ENCODE data around the gene BMPER.

The BMPER gene

DNA sequence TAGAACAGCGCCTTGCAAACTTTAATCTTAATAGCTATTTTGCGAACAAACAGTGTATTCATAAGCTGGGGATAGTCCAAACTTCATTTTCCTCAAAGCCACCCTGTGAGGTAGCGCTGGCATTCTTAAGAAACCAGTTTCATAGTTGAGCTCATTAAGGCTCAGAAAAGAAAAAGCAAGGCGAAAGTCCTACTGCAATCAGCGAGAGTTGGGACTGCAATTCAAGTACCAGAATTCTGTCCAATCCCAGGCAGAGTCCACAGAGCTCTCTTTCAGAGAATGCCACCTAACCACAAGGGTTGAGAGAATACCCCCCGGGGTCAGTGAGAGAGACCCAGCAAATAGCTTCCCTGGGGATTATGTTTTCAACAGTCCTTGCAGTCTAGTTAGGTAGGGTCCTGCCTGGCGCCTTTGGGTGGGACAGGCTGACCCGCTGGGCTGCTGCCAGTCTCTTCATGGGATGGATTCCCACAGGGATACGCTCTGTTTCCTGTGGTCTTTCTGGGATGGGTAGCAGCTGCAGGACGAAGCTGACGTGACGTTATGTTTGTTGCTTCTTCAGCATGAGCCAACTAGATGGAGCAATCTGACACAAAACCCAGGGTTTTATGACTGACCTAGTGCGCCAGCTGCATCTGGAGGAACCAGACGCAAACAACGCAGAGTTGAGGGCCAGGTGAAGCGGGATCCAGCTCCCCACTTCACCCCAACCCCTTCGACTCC is 16.0 kb downstream of the BMPER start:
- in situ Hi-C loops (cut with MboI; ENCODE audit: low sequenced_read_pairs), result no loop called here

- in situ Hi-C loops (cut with MboI; ENCODE audit: low sequenced_read_pairs), result no loop called here
These were observed 17.5 kb downstream of the BMPER start for GRCh38 chr7:33922820-33923219.

DNA sequence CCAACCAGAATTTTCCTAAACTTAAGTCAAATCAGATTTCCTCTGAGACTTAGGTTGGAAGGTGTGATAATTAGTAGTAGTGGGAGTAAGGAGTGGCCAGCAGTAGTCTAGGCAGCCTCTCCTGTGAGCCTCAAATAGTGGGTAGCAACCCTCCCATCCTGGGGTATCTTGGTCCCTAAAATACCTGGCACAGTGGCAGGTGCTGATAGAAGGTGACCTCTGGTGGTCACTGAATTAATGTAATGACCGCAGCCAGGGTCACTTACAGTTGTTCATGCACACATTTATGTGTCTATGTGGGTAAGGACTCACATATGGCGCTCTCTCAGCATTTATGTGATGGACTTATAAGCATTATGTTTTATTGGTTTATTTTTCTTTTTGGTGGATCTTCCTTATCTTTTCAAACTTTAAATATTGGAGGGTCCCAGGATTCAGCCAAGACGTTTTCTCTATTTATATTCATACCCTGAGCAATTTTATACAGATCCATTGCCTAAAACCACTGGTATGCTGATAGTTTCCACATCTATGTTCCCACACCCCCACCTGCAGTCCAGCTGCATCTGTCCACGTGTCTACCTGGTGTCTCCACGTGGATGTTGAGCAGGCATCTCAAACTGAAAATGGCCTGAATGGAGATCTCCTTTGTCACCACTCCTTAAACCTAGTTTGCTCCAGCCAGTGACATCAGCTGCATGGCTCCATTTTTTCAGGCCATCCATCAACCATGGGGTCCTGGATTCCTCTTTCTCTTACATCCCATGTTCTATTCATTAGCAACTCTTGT is 18.3 kb downstream of the BMPER start:
- in situ Hi-C loops (cut with MboI; ENCODE audit: low sequenced_read_pairs), result no loop called here

GRCh38 chr7:33926535-33926934 is 21.2 kb downstream of the BMPER start:
- in situ Hi-C loops (cut with MboI; ENCODE audit: low sequenced_read_pairs), result no loop called here

DNA sequence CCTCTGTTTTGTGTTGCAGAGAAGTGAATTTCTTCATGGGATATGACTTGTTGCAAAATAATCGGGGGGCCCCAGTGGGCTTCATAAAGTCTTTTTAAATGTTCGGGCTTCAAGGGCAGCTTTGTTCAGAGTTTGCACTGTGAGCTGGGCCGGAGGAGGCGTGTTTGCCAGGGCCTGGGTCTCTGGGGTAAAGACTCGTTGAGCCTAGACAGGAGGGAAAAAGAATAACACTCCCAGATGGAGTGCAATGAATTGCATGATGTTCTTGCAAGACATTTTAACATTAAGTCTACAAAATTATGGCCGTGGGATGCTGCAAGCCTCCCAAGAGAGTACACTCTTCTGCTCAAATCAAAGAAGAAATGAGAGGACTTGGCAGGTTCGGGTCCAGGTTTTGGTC is 23.6 kb downstream of the BMPER start:
- in situ Hi-C loops (cut with MboI; ENCODE audit: low sequenced_read_pairs), result no loop called here

DNA sequence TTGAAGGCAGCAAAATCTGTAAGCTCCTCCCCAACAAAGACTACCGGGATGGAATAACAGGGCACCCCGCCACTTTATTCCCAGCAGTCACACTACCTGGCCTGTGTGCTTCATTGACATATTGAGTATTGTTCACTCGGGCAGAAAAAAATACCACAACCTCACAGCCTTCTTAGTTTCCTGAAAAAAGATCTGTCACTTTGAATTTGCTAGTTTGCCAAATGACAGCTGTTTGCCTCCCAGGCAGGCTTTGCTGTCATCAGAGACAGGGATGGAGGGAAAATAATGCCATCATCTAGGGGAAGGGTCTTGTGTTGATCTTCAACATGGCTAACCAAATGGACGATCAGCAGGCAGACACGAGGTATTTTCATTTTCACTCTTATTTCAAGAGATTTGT is 26.9 kb downstream of the BMPER start:
- in situ Hi-C loops (cut with MboI; ENCODE audit: low sequenced_read_pairs), result no loop called here

DNA sequence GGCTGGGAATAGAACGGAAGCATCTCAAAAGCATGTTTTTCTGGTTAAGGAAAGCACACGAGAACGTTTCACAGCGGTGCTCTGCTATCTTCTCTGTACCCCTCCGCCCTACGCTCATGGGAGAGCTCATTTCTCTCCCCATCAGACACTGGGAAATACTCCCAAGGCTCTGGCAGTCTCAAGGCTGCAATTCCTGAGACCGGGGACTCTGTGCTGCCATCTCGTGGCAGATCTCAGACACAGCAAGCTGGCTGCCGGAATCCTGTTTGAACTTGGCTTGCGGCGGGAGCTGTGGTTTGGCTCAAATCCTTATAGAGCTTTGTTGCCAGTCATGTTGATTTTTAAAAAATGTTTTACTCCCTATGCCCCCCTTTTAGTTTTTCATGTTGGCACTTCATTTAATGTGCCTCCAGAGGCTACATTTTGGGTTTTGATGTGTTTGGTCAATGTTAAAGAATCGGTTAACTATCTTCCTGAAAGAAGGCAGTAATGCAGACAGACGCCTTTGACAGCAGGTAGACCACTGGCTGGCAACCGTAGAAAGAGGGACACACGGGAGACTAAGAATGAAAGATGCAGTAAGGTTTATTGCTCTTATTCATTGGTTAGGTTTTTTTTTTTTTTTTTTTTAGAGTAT is 27.6 kb downstream of the BMPER start:
- in situ Hi-C loops (cut with MboI; ENCODE audit: low sequenced_read_pairs), result no loop called here

DNA sequence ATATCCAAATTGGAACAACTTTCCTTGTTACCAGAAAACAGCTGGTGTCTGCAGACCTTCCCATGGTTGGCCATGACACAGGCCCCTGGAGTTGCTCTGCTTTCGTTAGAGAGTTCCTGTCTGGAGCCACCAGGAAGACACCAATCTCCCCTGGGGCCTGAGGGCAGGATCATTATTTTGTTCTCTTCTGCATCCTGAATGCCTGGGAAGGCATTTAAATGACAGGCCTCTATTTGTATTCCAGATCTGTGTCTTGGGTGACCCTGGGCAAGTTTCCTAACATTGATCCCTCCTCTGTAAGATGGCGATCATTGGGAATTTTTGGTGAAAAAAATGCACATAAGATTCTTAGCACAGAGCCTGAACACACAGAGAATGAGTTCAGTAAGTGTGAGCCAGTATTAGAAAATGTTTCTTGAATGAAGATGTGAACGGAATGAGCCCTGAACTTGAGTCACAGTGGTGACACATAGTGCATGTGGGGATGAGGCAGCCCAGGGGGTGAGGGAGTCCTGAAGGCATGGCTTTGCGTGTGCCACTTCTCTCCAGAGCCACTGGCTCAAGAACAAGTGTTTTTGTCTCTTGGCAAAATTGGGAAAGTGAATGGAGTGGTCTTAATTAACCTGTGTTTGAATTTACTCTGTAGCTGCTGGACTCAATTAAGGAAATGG is 28.4 kb downstream of the BMPER start:
- in situ Hi-C loops (cut with MboI; ENCODE audit: low sequenced_read_pairs), result no loop called here

DNA sequence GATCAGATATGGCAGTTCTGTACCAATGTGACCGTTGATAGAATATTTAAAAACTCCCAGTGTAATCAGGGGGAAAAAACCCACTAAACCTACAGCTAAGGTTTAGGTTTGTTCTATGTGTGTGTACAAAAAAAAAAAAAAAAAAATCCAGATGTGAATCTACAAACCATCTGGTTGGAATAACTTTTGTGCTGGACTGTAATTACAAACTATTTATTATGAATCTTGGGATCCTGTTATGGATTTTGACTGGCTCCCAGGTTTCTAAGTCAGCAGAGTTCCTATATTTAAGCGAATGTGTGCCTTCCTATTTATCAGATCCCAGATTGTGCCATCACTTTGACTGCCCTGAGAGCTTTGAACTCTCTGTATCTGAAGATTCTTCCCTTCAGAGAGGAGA is 29.1 kb downstream of the BMPER start:
- in situ Hi-C loops (cut with MboI; ENCODE audit: low sequenced_read_pairs), result no loop called here

DNA sequence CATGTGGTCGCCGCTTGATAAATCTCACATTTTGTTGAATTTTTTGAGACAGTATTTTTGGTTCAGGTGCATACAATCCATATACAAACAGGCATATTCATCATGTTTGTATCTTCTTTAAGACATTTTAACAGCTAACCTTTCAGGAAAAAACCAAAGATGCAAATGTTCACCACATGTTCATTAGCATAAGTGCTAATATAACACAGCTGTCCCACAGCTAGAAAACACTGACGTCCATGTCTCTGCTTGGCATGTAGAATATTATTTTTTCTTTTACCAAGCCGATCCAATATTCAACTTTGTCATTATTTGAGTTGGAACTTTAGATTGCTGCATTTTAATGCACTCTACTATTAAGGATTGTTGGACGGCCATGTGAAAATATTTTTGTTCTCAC is 31.2 kb downstream of the BMPER start:
- in situ Hi-C loops (cut with MboI; ENCODE audit: low sequenced_read_pairs), result no loop called here

- in situ Hi-C loops (cut with MboI; ENCODE audit: low sequenced_read_pairs), result no loop called here
These were observed 32.5 kb downstream of the BMPER start for GRCh38 chr7:33937871-33938270.

GRCh38 chr7:33939121-33939520 is 33.8 kb downstream of the BMPER start:
- in situ Hi-C loops (cut with MboI; ENCODE audit: low sequenced_read_pairs), result no loop called here

DNA sequence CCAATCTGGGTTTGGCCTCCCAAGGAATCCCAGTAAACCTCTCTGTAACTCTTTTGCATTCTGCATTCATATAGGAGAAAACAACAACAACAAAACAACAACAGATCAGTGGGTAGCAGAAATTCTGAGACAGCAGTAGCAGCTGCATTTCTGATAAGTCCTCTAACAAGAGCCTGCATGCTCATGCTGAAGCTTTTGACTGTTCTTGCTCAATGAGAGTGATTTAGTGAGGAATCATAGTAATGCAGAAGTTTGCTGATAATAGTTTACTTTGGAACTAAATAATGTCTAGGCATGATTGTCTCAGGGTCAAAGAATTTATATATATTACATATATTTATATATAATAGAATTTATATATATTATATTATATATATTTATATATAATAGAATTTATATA is 35.2 kb downstream of the BMPER start:
- in situ Hi-C loops (cut with MboI; ENCODE audit: low sequenced_read_pairs), result no loop called here

DNA sequence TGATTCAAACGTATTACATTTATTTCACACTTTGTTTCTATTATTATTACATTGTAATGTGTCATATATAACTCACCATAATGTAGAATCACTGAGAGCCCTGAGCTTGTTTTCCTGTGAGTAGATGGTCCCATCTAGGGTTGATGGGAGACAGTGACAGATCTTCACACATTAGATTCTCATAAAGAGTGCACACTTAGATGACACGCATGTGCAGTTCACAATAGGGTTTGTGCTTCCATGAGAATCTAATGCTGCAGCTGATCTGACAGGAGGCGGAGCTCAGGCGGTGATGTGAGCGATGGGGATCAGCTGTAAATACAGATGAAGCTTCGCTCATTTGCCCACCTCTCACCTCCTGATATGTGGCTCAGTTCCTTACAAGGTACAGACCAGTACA is 36.1 kb downstream of the BMPER start:
- in situ Hi-C loops (cut with MboI; ENCODE audit: low sequenced_read_pairs), result no loop called here

- in situ Hi-C loops (cut with MboI; ENCODE audit: low sequenced_read_pairs), result no loop called here
These were observed 40.9 kb downstream of the BMPER start for GRCh38 chr7:33946094-33946699.

- in situ Hi-C loops (cut with MboI; ENCODE audit: low sequenced_read_pairs), result no loop called here
These were observed 44.8 kb downstream of the BMPER start for GRCh38 chr7:33950047-33950714.

- in situ Hi-C loops (cut with MboI; ENCODE audit: low sequenced_read_pairs), result no loop called here
These were observed 47.5 kb downstream of the BMPER start for GRCh38 chr7:33952824-33953223.

GRCh38 chr7:33958104-33958503 is 52.8 kb downstream of the BMPER start:
- in situ Hi-C loops (cut with MboI; ENCODE audit: low sequenced_read_pairs), result no loop called here

DNA sequence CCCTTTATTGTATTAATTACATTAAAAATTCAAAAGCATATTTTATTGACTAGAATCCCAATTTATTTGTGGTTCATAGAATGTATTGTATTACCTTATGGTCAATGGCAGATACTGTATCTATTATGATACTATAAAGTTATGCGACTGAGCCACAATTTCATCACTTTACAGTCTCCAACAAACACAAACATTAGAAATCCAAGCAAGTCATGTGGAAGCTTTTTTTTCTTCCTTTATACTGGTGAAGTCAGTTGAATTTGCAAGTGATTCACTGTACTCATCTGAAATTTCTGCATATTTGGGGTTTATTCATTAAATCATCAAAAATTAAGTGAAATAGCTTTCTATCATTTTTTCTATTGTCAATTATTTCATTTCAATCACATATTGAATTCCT is 54.3 kb downstream of the BMPER start:
- in situ Hi-C loops (cut with MboI; ENCODE audit: low sequenced_read_pairs), result no loop called here

- in situ Hi-C loops (cut with MboI; ENCODE audit: low sequenced_read_pairs), result no loop called here
These were observed 56.6 kb downstream of the BMPER start for GRCh38 chr7:33961948-33962347.
